Astrocyte (in vitro differentiated cells and primary cell): ENCODE measurements around the gene SLIT3. TPM values are rescaled to one million over a fixed set of nuclear protein-coding genes. Genes with fewer than 3 reads are reported as not detected.

ENCODE experiments used
- DNase-seq: peaks from one replicate; pipeline ENCODE4 v3.0.0-alpha.2; 2010; ENCODE audit warnings: low read depth
- FAIRE-seq: peaks from 2 replicates; lab custom pipeline; 2011; peaks lifted over from hg19 to GRCh38; lab: Jason Lieb, UNC
- H2AFZ ChIP-seq: 2 replicates; pipeline ENCODE4 v1.6.0; 2012; ENCODE audit warnings: low read depth, low read length, inconsistent platforms
- H3K27ac ChIP-seq: 2 replicates; pipeline ENCODE4 v1.5.1; 2011; ENCODE audit warnings: low read depth, low read length, inconsistent platforms
- H3K27me3 ChIP-seq: 2 replicates; pipeline ENCODE4 v1.6.0; 2011; ENCODE audit warnings: low read length, inconsistent platforms; ENCODE audit not compliant: insufficient read depth
- H3K36me3 ChIP-seq: 2 replicates; pipeline ENCODE4 v1.5.1; 2011; ENCODE audit warnings: low read length, inconsistent platforms; ENCODE audit not compliant: insufficient read depth
- H3K4me1 ChIP-seq: 2 replicates; pipeline ENCODE4 v1.5.1; 2011; ENCODE audit warnings: low read length, inconsistent platforms; ENCODE audit not compliant: insufficient read depth
- H3K4me2 ChIP-seq: 2 replicates; pipeline ENCODE4 v1.6.0; 2012; ENCODE audit warnings: low read length, inconsistent platforms
- H3K4me3 ChIP-seq: 2 replicates; pipeline ENCODE4 v1.5.1; 2011; ENCODE audit warnings: low read depth, mild to moderate bottlenecking, low read length, inconsistent platforms; ENCODE audit not compliant: insufficient read depth
- H3K79me2 ChIP-seq: 2 replicates; pipeline ENCODE4 v1.6.0; 2012; ENCODE audit warnings: mild to moderate bottlenecking, low read length, inconsistent platforms; ENCODE audit not compliant: insufficient read depth
- H3K9ac ChIP-seq: 2 replicates; pipeline ENCODE4 v1.6.0; 2012; ENCODE audit warnings: mild to moderate bottlenecking, low read length, inconsistent platforms
- H3K9me3 ChIP-seq: 2 replicates; pipeline ENCODE4 v1.5.1; 2012; ENCODE audit warnings: low read depth, mild to moderate bottlenecking, low read length, inconsistent platforms; ENCODE audit not compliant: insufficient read depth
- H4K20me1 ChIP-seq: 2 replicates; pipeline ENCODE4 v1.6.0; 2012; ENCODE audit warnings: low read length, inconsistent platforms; ENCODE audit not compliant: insufficient read depth
- H3K27ac Mint-ChIP-seq: one replicate; pipeline ENCODE4 v1.8.0; 2021; ENCODE audit warnings: mild to moderate bottlenecking, mixed read lengths; ENCODE audit not compliant: unreplicated experiment
- H3K27me3 Mint-ChIP-seq: one replicate; pipeline ENCODE4 v1.8.0; 2021; ENCODE audit warnings: low read depth, mixed read lengths; ENCODE audit not compliant: unreplicated experiment
- H3K36me3 Mint-ChIP-seq: one replicate; pipeline ENCODE4 v1.8.0; 2021; ENCODE audit warnings: low read depth, mixed read lengths; ENCODE audit not compliant: unreplicated experiment
- H3K4me1 Mint-ChIP-seq: one replicate; pipeline ENCODE4 v1.8.0; 2021; ENCODE audit warnings: low read depth, mixed read lengths; ENCODE audit not compliant: unreplicated experiment
- H3K4me3 Mint-ChIP-seq: one replicate; pipeline ENCODE4 v1.8.0; 2021; ENCODE audit warnings: mild to moderate bottlenecking, moderate library complexity, mixed read lengths; ENCODE audit not compliant: unreplicated experiment
- H3K9me3 Mint-ChIP-seq: one replicate; pipeline ENCODE4 v1.8.0; 2021; ENCODE audit warnings: mild to moderate bottlenecking, mixed read lengths; ENCODE audit not compliant: unreplicated experiment
- CTCF ChIP-seq: IDR thresholded peaks from 2 replicates; pipeline ENCODE4 v1.5.1; 2011; ENCODE audit warnings: low read depth, mild to moderate bottlenecking, inconsistent platforms, low read length, moderate library complexity; ENCODE audit not compliant: insufficient read depth
- EZH2 ChIP-seq: IDR thresholded peaks from 2 replicates; pipeline ENCODE4 v1.6.1; 2012; ENCODE audit warnings: mild to moderate bottlenecking, low read length, inconsistent platforms; ENCODE audit not compliant: insufficient read depth
- total RNA-seq: library from RNA; stranded (reverse); gene quantifications from 2 replicates; pipeline ENCODE4 v1.2.1, GENCODE V29; 2021

Gene SLIT3
- total RNA-seq, 1 donor from 2014 or later: 20.7 TPM

GRCh38 chr5:168964182-168964581 lies 336.8 kb downstream of the SLIT3 start:
- FAIRE-seq: no peak

GRCh38 chr5:168962306-168962705 lies 338.6 kb downstream of the SLIT3 start:
- H3K9me3 ChIP-seq: no peaks in the 10 kb centered on the region
- Mint-ChIP-seq H3K27me3 (peaks cover 6% of the 10 kb centered on the region), H3K4me1 (no peaks in the 10 kb centered on the region), H3K36me3 (no peaks in the 10 kb centered on the region), H3K4me3 (no peak overlapping the region), H3K9me3 (no peaks in the 10 kb centered on the region), H3K27ac (no peak overlapping the region)
- no peaks in the 10 kb centered on the region for H3K27me3 ChIP-seq
- no peaks in the 10 kb centered on the region for H3K4me1 ChIP-seq
- no peak for DNase-seq
- no peak overlapping the region for H3K4me3 ChIP-seq
- no peaks in the 10 kb centered on the region for H3K79me2 ChIP-seq
- no peak overlapping the region for H3K9ac ChIP-seq
- no peak overlapping the region for H3K27ac ChIP-seq
- no peak overlapping the region for H2AFZ ChIP-seq
- TF ChIP-seq CTCF: no peak
- no peak for TF ChIP-seq EZH2
- no peak for FAIRE-seq
- no peak overlapping the region for H3K4me2 ChIP-seq
- no peaks in the 10 kb centered on the region for H3K36me3 ChIP-seq
- no peaks in the 10 kb centered on the region for H4K20me1 ChIP-seq

More at GRCh38 chr5:168964182-168964581, 336.8 kb downstream of the SLIT3 start:
- peaks cover 2% of the 10 kb centered on the region for H3K9me3 Mint-ChIP-seq
- no peak overlapping the region for H3K27ac Mint-ChIP-seq
- Histone ChIP-seq H3K4me2 (no peak overlapping the region), H4K20me1 (no peaks in the 10 kb centered on the region), H3K9ac (no peak overlapping the region), H3K79me2 (no peaks in the 10 kb centered on the region), H3K36me3 (no peaks in the 10 kb centered on the region), H3K4me1 (no peaks in the 10 kb centered on the region), H3K4me3 (no peak overlapping the region), H2AFZ (no peak overlapping the region), H3K27ac (no peak overlapping the region), H3K27me3 (no peaks in the 10 kb centered on the region), H3K9me3 (no peaks in the 10 kb centered on the region)
- DNase-seq: no peak
- TF ChIP-seq CTCF (no peak), EZH2 (no peak)
- H3K4me1 Mint-ChIP-seq: no peaks in the 10 kb centered on the region
- H3K4me3 Mint-ChIP-seq: no peak overlapping the region
- H3K36me3 Mint-ChIP-seq: no peaks in the 10 kb centered on the region
- peaks cover 10% of the 10 kb centered on the region for H3K27me3 Mint-ChIP-seq

- no peak for FAIRE-seq
Measured at GRCh38 chr5:168961681-168962080, 339.3 kb downstream of the SLIT3 start.

More at GRCh38 chr5:168961681-168962080, 339.3 kb downstream of the SLIT3 start:
- no peaks in the 10 kb centered on the region for H3K27me3 ChIP-seq
- no peak overlapping the region for H3K4me3 Mint-ChIP-seq
- no peaks in the 10 kb centered on the region for H3K4me1 Mint-ChIP-seq
- H3K36me3 Mint-ChIP-seq: no peaks in the 10 kb centered on the region
- H2AFZ ChIP-seq: no peak overlapping the region
- no peaks in the 10 kb centered on the region for H3K4me1 ChIP-seq
- no peak for DNase-seq
- H3K36me3 ChIP-seq: no peaks in the 10 kb centered on the region
- no peak overlapping the region for H3K27ac ChIP-seq
- H3K4me2 ChIP-seq: no peak overlapping the region
- no peaks in the 10 kb centered on the region for H4K20me1 ChIP-seq
- H3K9me3 ChIP-seq: no peaks in the 10 kb centered on the region
- H3K27ac Mint-ChIP-seq: no peak overlapping the region
- no peaks in the 10 kb centered on the region for H3K79me2 ChIP-seq
- H3K4me3 ChIP-seq: no peak overlapping the region
- H3K9ac ChIP-seq: no peak overlapping the region
- H3K27me3 Mint-ChIP-seq: peaks cover 6% of the 10 kb centered on the region
- no peaks in the 10 kb centered on the region for H3K9me3 Mint-ChIP-seq
- TF ChIP-seq CTCF (no peak), EZH2 (no peak)
